SJSA1 (cell line): ENCODE measurements around the gene TMEM18. TPM values are rescaled to one million over a fixed set of nuclear protein-coding genes. Genes with fewer than 3 reads are reported as not detected.

Source experiments
- DNase-seq, 2 experiments: peaks; one replicate each; pipeline ENCODE4 v3.0.0-alpha.2; 2015 to 2020; ENCODE audit warnings: low spot score in 2 of 2, low read depth in 1 of 2
- H3K27ac ChIP-seq: fragments of 250-450 bp; sonication (Bioruptor Pico); 2 replicates; pipeline ENCODE4 v1.5.1; 2020; ENCODE audit warnings: mild to moderate bottlenecking, moderate library complexity
- H3K27me3 ChIP-seq: fragments of 250-450 bp; sonication (Bioruptor Pico); replicated peaks from 2 replicates; pipeline ENCODE4 v1.5.1; 2020; ENCODE audit warnings: mild to moderate bottlenecking, moderate library complexity
- H3K36me3 ChIP-seq: fragments of 250-450 bp; sonication (Bioruptor Pico); 2 replicates; pipeline ENCODE4 v1.5.1; 2020; ENCODE audit warnings: mild to moderate bottlenecking
- H3K4me1 ChIP-seq: fragments of 250-450 bp; sonication (Bioruptor Pico); replicated peaks from 2 replicates; pipeline ENCODE4 v1.6.1; 2021; ENCODE audit warnings: mild to moderate bottlenecking
- H3K4me3 ChIP-seq: fragments of 250-450 bp; sonication (Bioruptor Pico); 2 replicates; pipeline ENCODE4 v1.5.1; 2020; ENCODE audit warnings: mild to moderate bottlenecking
- H3K9me3 ChIP-seq: fragments of 250-450 bp; sonication (Bioruptor Pico); replicated peaks from 2 replicates; pipeline ENCODE4 v1.5.1; 2020; ENCODE audit warnings: mild to moderate bottlenecking
- total RNA-seq: library from RNA; depleted of rRNA; stranded (reverse); fragments of >200 nt; shearing (Covaris generic); gene quantifications from 2 replicates; pipeline ENCODE4 v1.2.3, GENCODE V29; 2014

Gene TMEM18
- total RNA-seq, 1 experiment from 2014 or later: 45.1 TPM

- Histone ChIP-seq H3K4me1 (peaks cover 58% of the 10 kb centered on the region), H3K36me3 (peaks cover 59% of the 10 kb centered on the region), H3K27ac (no peak overlapping the region), H3K4me3 (no peak overlapping the region), H3K27me3 (no peaks in the 10 kb centered on the region), H3K9me3 (no peaks in the 10 kb centered on the region)
- DNase-seq: no peak
Measured at GRCh38 chr2:673615-674320, 3.4 kb downstream of the TMEM18 start.

GRCh38 chr2:673016-673415 lies 4.2 kb downstream of the TMEM18 start:
- Histone ChIP-seq H3K9me3 (no peaks in the 10 kb centered on the region), H3K4me3 (no peak overlapping the region), H3K27me3 (no peaks in the 10 kb centered on the region), H3K4me1 (peaks cover 53% of the 10 kb centered on the region), H3K36me3 (peaks cover 67% of the 10 kb centered on the region), H3K27ac (no peak overlapping the region)
- DNase-seq: no peak

GRCh38 chr2:672606-672905 lies 4.7 kb downstream of the TMEM18 start:
- H3K36me3 ChIP-seq: peaks cover 72% of the 10 kb centered on the region
- H3K4me3 ChIP-seq: no peak overlapping the region
- no peak overlapping the region for H3K27ac ChIP-seq
- peak in 1 of 2 experiments; percentile 34 for DNase-seq
- H3K27me3 ChIP-seq: no peaks in the 10 kb centered on the region
- no peaks in the 10 kb centered on the region for H3K9me3 ChIP-seq
- peaks cover 55% of the 10 kb centered on the region for H3K4me1 ChIP-seq

- Histone ChIP-seq H3K4me1 (peaks cover 55% of the 10 kb centered on the region), H3K4me3 (no peak overlapping the region), H3K27me3 (no peaks in the 10 kb centered on the region), H3K9me3 (no peaks in the 10 kb centered on the region), H3K36me3 (peaks cover 77% of the 10 kb centered on the region), H3K27ac (no peak overlapping the region)
- peak in 1 of 2 experiments; percentile 28 for DNase-seq
Measured at GRCh38 chr2:671787-672605, 5.2 kb downstream of the TMEM18 start.

- Histone ChIP-seq H3K4me1 (peaks cover 50% of the 10 kb centered on the region), H3K9me3 (no peaks in the 10 kb centered on the region), H3K27ac (no peak overlapping the region), H3K27me3 (no peaks in the 10 kb centered on the region), H3K4me3 (no peak overlapping the region), H3K36me3 (peaks cover 86% of the 10 kb centered on the region)
- peak in 1 of 2 experiments; percentile 25 for DNase-seq
Measured at GRCh38 chr2:671072-671471, 6.1 kb downstream of the TMEM18 start.

GRCh38 chr2:670637-671036 lies 6.6 kb downstream of the TMEM18 start:
- Histone ChIP-seq H3K36me3 (peaks cover 88% of the 10 kb centered on the region), H3K9me3 (no peaks in the 10 kb centered on the region), H3K4me3 (no peak overlapping the region), H3K27me3 (no peaks in the 10 kb centered on the region), H3K27ac (no peak overlapping the region), H3K4me1 (peaks cover 46% of the 10 kb centered on the region)
- peak in 1 of 2 experiments; percentile 25 for DNase-seq

- DNase-seq: peak; percentile 44 to 67
- Histone ChIP-seq H3K27ac (no peak overlapping the region), H3K36me3 (peaks cover 77% of the 10 kb centered on the region), H3K4me1 (peaks cover 33% of the 10 kb centered on the region), H3K4me3 (no peak overlapping the region), H3K27me3 (no peaks in the 10 kb centered on the region), H3K9me3 (no peaks in the 10 kb centered on the region)
Measured at GRCh38 chr2:669323-669722, 7.9 kb downstream of the TMEM18 start.

- no peak overlapping the region for H3K4me3 ChIP-seq
- no peak overlapping the region for H3K27ac ChIP-seq
Measured at GRCh38 chr2:668000-668398, 9.2 kb downstream of the TMEM18 start.

GRCh38 chr2:667332-667999 lies 9.7 kb downstream of the TMEM18 start:
- Histone ChIP-seq H3K36me3 (peaks cover 73% of the 10 kb centered on the region), H3K27me3 (no peaks in the 10 kb centered on the region), H3K27ac (no peak overlapping the region), H3K9me3 (no peaks in the 10 kb centered on the region), H3K4me1 (peaks cover 21% of the 10 kb centered on the region), H3K4me3 (no peak overlapping the region)
- DNase-seq: peak in 1 of 2 experiments; percentile 19

More at GRCh38 chr2:668000-668398, 9.2 kb downstream of the TMEM18 start:
- no peaks in the 10 kb centered on the region for H3K9me3 ChIP-seq
- H3K27me3 ChIP-seq: no peaks in the 10 kb centered on the region
- H3K36me3 ChIP-seq: peaks cover 78% of the 10 kb centered on the region
- DNase-seq: no peak
- H3K4me1 ChIP-seq: peaks cover 22% of the 10 kb centered on the region

- H3K27me3 ChIP-seq: no peaks in the 10 kb centered on the region
- H3K9me3 ChIP-seq: no peaks in the 10 kb centered on the region
- no peak overlapping the region for H3K4me3 ChIP-seq
- no peak overlapping the region for H3K27ac ChIP-seq
- peaks cover 21% of the 10 kb centered on the region for H3K4me1 ChIP-seq
- peaks cover 65% of the 10 kb centered on the region for H3K36me3 ChIP-seq
- DNase-seq: no peak
Measured at GRCh38 chr2:666441-666840, 10.8 kb downstream of the TMEM18 start.

- Histone ChIP-seq H3K9me3 (no peaks in the 10 kb centered on the region), H3K4me1 (peaks cover 21% of the 10 kb centered on the region), H3K27ac (no peak overlapping the region), H3K4me3 (no peak overlapping the region), H3K36me3 (peaks cover 59% of the 10 kb centered on the region), H3K27me3 (no peaks in the 10 kb centered on the region)
- DNase-seq: no peak
Measured at GRCh38 chr2:665340-666073, 11.7 kb downstream of the TMEM18 start.

GRCh38 chr2:664063-664462 lies 13.1 kb downstream of the TMEM18 start:
- Histone ChIP-seq H3K4me3 (no peak overlapping the region), H3K36me3 (peaks cover 45% of the 10 kb centered on the region), H3K27me3 (no peaks in the 10 kb centered on the region), H3K4me1 (peaks cover 7% of the 10 kb centered on the region), H3K9me3 (no peaks in the 10 kb centered on the region), H3K27ac (no peak overlapping the region)
- DNase-seq: no peak

- H3K27me3 ChIP-seq: no peaks in the 10 kb centered on the region
- no peak overlapping the region for H3K4me3 ChIP-seq
- peaks cover 37% of the 10 kb centered on the region for H3K36me3 ChIP-seq
- no peak for DNase-seq
- H3K4me1 ChIP-seq: 0 out of 2 replicates have a peak, but pooled peaks cover 3% of the 10 kb centered on the region
- no peak overlapping the region for H3K27ac ChIP-seq
- no peaks in the 10 kb centered on the region for H3K9me3 ChIP-seq
Measured at GRCh38 chr2:663221-663620, 14.0 kb downstream of the TMEM18 start.
